ENCODE results near the gene CLTB. TPM values are rescaled to one million over a fixed set of nuclear protein-coding genes. Genes with fewer than 3 reads are reported as not detected.

Gene CLTB
- total and polyA plus RNA-seq, 2 of the 13 experiments (the other 11 are each of a cell fraction or from before 2014, with no cell fraction given): 23.3 to 33.8 TPM

GRCh38 chr5:176415952-176416924 lies at the start of gene CLTB (continued):
- TF ChIP-seq POLR2AphosphoS2 (IDR thresholded peaks at IDR 0.05; ENCODE audit: low read depth, low read length): no peak
- peak; percentile 82; the same call in 1 of the 2 replicates for TF ChIP-seq ZNF138 (CRISPR knock-in tag; IDR thresholded peaks at IDR 0.05; ENCODE audit: low read depth)
- TF ChIP-seq ZFP82 (CRISPR knock-in tag; IDR thresholded peaks at IDR 0.05; ENCODE audit: borderline replicate concordance): no peak; the same call in 1 of the 2 replicates
- peak; percentile 43 for TF ChIP-seq FOXA3 (CRISPR knock-in tag; IDR thresholded peaks at IDR 0.05)
- no peak; the same call in 1 of the 2 replicates for TF ChIP-seq ZNF547 (CRISPR knock-in tag; IDR thresholded peaks at IDR 0.05)
- TF ChIP-seq U2AF1 (optimal IDR thresholded peaks at IDR 0.05; ENCODE audit: low read depth, low read length): no peak
- no peak for TF ChIP-seq CSRNP2 (CRISPR knock-in tag; conservative IDR thresholded peaks at IDR 0.05; ENCODE audit: low read depth)
- TF ChIP-seq MED1 (CRISPR knock-in tag; IDR thresholded peaks at IDR 0.05): peak; percentile 51; the same call in 1 of the 2 replicates
- TF ChIP-seq HIVEP1 (CRISPR knock-in tag; IDR thresholded peaks at IDR 0.05): no peak
- no peak for TF ChIP-seq MTF1 (CRISPR knock-in tag; IDR thresholded peaks at IDR 0.05)
- no peak for TF ChIP-seq MAFG (CRISPR knock-in tag; IDR thresholded peaks at IDR 0.05)
- TF ChIP-seq TARDBP (CRISPR knock-in tag; IDR thresholded peaks at IDR 0.05): 0 out of 2 replicates have a peak, but pooled peaks have one; percentile 24
- TF ChIP-seq ZKSCAN8 (CRISPR knock-in tag; IDR thresholded peaks at IDR 0.05; ENCODE audit: borderline replicate concordance): no peak
- TF ChIP-seq KDM2A (CRISPR knock-in tag; IDR thresholded peaks at IDR 0.05; ENCODE audit: borderline replicate concordance, low read depth): peak; percentile 85
- no peak for TF ChIP-seq ZNF709 (CRISPR knock-in tag; IDR thresholded peaks at IDR 0.05)
- peak; percentile 72; the same call in 1 of the 2 replicates for TF ChIP-seq SALL1 (CRISPR knock-in tag; IDR thresholded peaks at IDR 0.05)
- no peak for TF ChIP-seq TCF7 (IDR thresholded peaks at IDR 0.05; ENCODE audit: low read depth)
- TF ChIP-seq MTERF4 (CRISPR knock-in tag; IDR thresholded peaks at IDR 0.05): no peak
- peak; percentile 17 for TF ChIP-seq HNRNPK (IDR thresholded peaks at IDR 0.05; ENCODE audit: low read depth, low read length, poor library complexity, severe bottlenecking)
- TF ChIP-seq ZNF501 (CRISPR knock-in tag; IDR thresholded peaks at IDR 0.05): no peak
- TF ChIP-seq FOXO4 (CRISPR knock-in tag; conservative IDR thresholded peaks at IDR 0.05): no peak
- no peak for TF ChIP-seq NFIC (IDR thresholded peaks at IDR 0.05; ENCODE audit: low read length)
- TF ChIP-seq SCMH1 (CRISPR knock-in tag; IDR thresholded peaks at IDR 0.05; ENCODE audit: borderline replicate concordance): no peak
- TF ChIP-seq BCL3 (CRISPR knock-in tag; IDR thresholded peaks at IDR 0.05): peak; percentile 79
- no peak for TF ChIP-seq HMG20A (CRISPR knock-in tag; IDR thresholded peaks at IDR 0.05; ENCODE audit: borderline replicate concordance)

Data from HepG2 (cell line).